ENCODE data around the gene IL1B. TPM values are rescaled to one million over a fixed set of nuclear protein-coding genes. Genes with fewer than 3 reads are reported as not detected.

The IL1B gene
- total RNA-seq, 4 donors from 2014 or later = 0.26 TPM; not detected in 3

GRCh38 chr2:112876971-112877361 lies 40.4 kb upstream of the IL1B start:
- DNase-seq = no peak
- Histone ChIP-seq H3K27ac (no peak overlapping the region), H3K9me3 (no peaks in the 10 kb centered on the region), H3K27me3 (no peaks in the 10 kb centered on the region), H3K4me1 (no peaks in the 10 kb centered on the region), H3K36me3 (no peaks in the 10 kb centered on the region), H3K4me3 (no peak overlapping the region)
- TF ChIP-seq POLR2A (IDR thresholded peaks at IDR 0.05) = no peak
- TF ChIP-seq CTCF (IDR thresholded peaks at IDR 0.05) = no peak
- intact Hi-C loops (cut with DNase I; ENCODE audit: low total_unique reads) = no loop called here

GRCh38 chr2:112876257-112876970 lies 39.8 kb upstream of the IL1B start:
- no peaks in the 10 kb centered on the region for H3K4me1 ChIP-seq
- TF ChIP-seq POLR2A (IDR thresholded peaks at IDR 0.05) = no peak
- TF ChIP-seq CTCF (IDR thresholded peaks at IDR 0.05) = no peak
- no peak overlapping the region for H3K27ac ChIP-seq
- no peaks in the 10 kb centered on the region for H3K9me3 ChIP-seq
- DNase-seq = no peak
- H3K27me3 ChIP-seq = no peaks in the 10 kb centered on the region
- intact Hi-C loops (cut with DNase I; ENCODE audit: low total_unique reads) = no loop called here
- no peak overlapping the region for H3K4me3 ChIP-seq
- H3K36me3 ChIP-seq = no peaks in the 10 kb centered on the region

GRCh38 chr2:112870841-112871835 lies 34.6 kb upstream of the IL1B start:
- H3K27ac ChIP-seq = no peak overlapping the region
- DNase-seq = no peak

GRCh38 chr2:112869258-112869842 lies 32.8 kb upstream of the IL1B start:
- H3K9me3 ChIP-seq = no peaks in the 10 kb centered on the region
- H3K4me3 ChIP-seq = no peak overlapping the region
- no peaks in the 10 kb centered on the region for H3K36me3 ChIP-seq
- intact Hi-C loops (cut with DNase I; ENCODE audit: low total_unique reads) = no loop called here
- DNase-seq = peak; percentile 18 to 42
- no peaks in the 10 kb centered on the region for H3K4me1 ChIP-seq
- no peaks in the 10 kb centered on the region for H3K27me3 ChIP-seq
- TF ChIP-seq POLR2A (IDR thresholded peaks at IDR 0.05) = no peak
- TF ChIP-seq CTCF (IDR thresholded peaks at IDR 0.05) = no peak
- H3K27ac ChIP-seq = no peak overlapping the region

More at GRCh38 chr2:112870841-112871835, 34.6 kb upstream of the IL1B start:
- intact Hi-C loops (cut with DNase I; ENCODE audit: low total_unique reads) = no loop called here
- Histone ChIP-seq H3K27me3 (no peaks in the 10 kb centered on the region), H3K4me3 (no peak overlapping the region), H3K9me3 (no peaks in the 10 kb centered on the region), H3K36me3 (no peaks in the 10 kb centered on the region), H3K4me1 (no peaks in the 10 kb centered on the region)
- TF ChIP-seq POLR2A (IDR thresholded peaks at IDR 0.05) (no peak), CTCF (IDR thresholded peaks at IDR 0.05) (no peak)

Data from uterus (tissue), 4 donors.